ENCODE results near the gene IGFBP5.

The IGFBP5 gene

GRCh38 chr2:216645636-216645950 is 49.8 kb downstream of the IGFBP5 start:
- no peak overlapping the region for H3K9ac ChIP-seq (ENCODE audit: low read length in 2 of 2)
- H3K4me3 ChIP-seq (ENCODE audit: low read length in 2 of 2), result no peak overlapping the region
- peaks cover 0 to 5% of the 10 kb centered on the region in 2 donors for H3K36me3 ChIP-seq (ENCODE audit: control insufficient read depth in 2 of 2, insufficient read depth in 2 of 2, low read length in 2 of 2)
- no peak overlapping the region for H3K27ac ChIP-seq (ENCODE audit: low read length)
- H3K27me3 ChIP-seq (ENCODE audit: control insufficient read depth in 1 of 2, insufficient read depth in 2 of 2, low read length in 2 of 2), result no peaks in the 10 kb centered on the region
- H3K4me1 ChIP-seq (ENCODE audit: control insufficient read depth, insufficient read depth, low read length), result peaks cover 47% of the 10 kb centered on the region
- no peaks in the 10 kb centered on the region for H3K9me3 ChIP-seq (ENCODE audit: control insufficient read depth in 2 of 2, low read length in 2 of 2)

GRCh38 chr2:216644842-216645635 is 50.3 kb downstream of the IGFBP5 start:
- H3K4me3 ChIP-seq (ENCODE audit: low read length in 2 of 2), result no peak overlapping the region
- peak overlapping the region; percentile 24 for H3K27ac ChIP-seq (ENCODE audit: low read length)
- no peak overlapping the region for H3K9ac ChIP-seq (ENCODE audit: low read length in 2 of 2)
- H3K4me1 ChIP-seq (ENCODE audit: control insufficient read depth, insufficient read depth, low read length), result peaks cover 41% of the 10 kb centered on the region
- no peaks in the 10 kb centered on the region for H3K9me3 ChIP-seq (ENCODE audit: control insufficient read depth in 2 of 2, low read length in 2 of 2)
- peaks cover 0 to 8% of the 10 kb centered on the region in 2 donors for H3K36me3 ChIP-seq (ENCODE audit: control insufficient read depth in 2 of 2, insufficient read depth in 2 of 2, low read length in 2 of 2)
- no peaks in the 10 kb centered on the region for H3K27me3 ChIP-seq (ENCODE audit: control insufficient read depth in 1 of 2, insufficient read depth in 2 of 2, low read length in 2 of 2)

GRCh38 chr2:216643986-216644659 is 51.2 kb downstream of the IGFBP5 start:
- Histone ChIP-seq H3K4me1 (ENCODE audit: control insufficient read depth, insufficient read depth, low read length) (peaks cover 36% of the 10 kb centered on the region), H3K9ac (ENCODE audit: low read length in 2 of 2) (no peak overlapping the region), H3K9me3 (ENCODE audit: control insufficient read depth in 2 of 2, low read length in 2 of 2) (no peaks in the 10 kb centered on the region), H3K36me3 (ENCODE audit: control insufficient read depth in 2 of 2, insufficient read depth in 2 of 2, low read length in 2 of 2) (peaks cover 0 to 8% of the 10 kb centered on the region in 2 donors), H3K27ac (ENCODE audit: low read length) (peak overlapping the region; percentile 24), H3K4me3 (ENCODE audit: low read length in 2 of 2) (no peak overlapping the region), H3K27me3 (ENCODE audit: control insufficient read depth in 1 of 2, insufficient read depth in 2 of 2, low read length in 2 of 2) (no peaks in the 10 kb centered on the region)

GRCh38 chr2:216637472-216637871 is 57.9 kb downstream of the IGFBP5 start:
- Histone ChIP-seq H3K4me3 (ENCODE audit: low read length in 2 of 2) (peak overlapping the region in 1 of 2 donors; percentile 54), H3K9me3 (ENCODE audit: control insufficient read depth in 2 of 2, low read length in 2 of 2) (no peaks in the 10 kb centered on the region), H3K27ac (ENCODE audit: low read length) (peak overlapping the region; percentile 49), H3K27me3 (ENCODE audit: control insufficient read depth in 1 of 2, insufficient read depth in 2 of 2, low read length in 2 of 2) (no peaks in the 10 kb centered on the region), H3K4me1 (ENCODE audit: control insufficient read depth, insufficient read depth, low read length) (peaks cover 36% of the 10 kb centered on the region), H3K36me3 (ENCODE audit: control insufficient read depth in 2 of 2, insufficient read depth in 2 of 2, low read length in 2 of 2) (peaks cover 0 to 8% of the 10 kb centered on the region in 2 donors), H3K9ac (ENCODE audit: low read length in 2 of 2) (no peak overlapping the region)

GRCh38 chr2:216636551-216637450 is 58.5 kb downstream of the IGFBP5 start:
- Histone ChIP-seq H3K27ac (ENCODE audit: low read length) (peak overlapping the region; percentile 60), H3K4me1 (ENCODE audit: control insufficient read depth, insufficient read depth, low read length) (peaks cover 36% of the 10 kb centered on the region), H3K9me3 (ENCODE audit: control insufficient read depth in 2 of 2, low read length in 2 of 2) (no peaks in the 10 kb centered on the region), H3K4me3 (ENCODE audit: low read length in 2 of 2) (peak overlapping the region; percentile 59 to 85), H3K36me3 (ENCODE audit: control insufficient read depth in 2 of 2, insufficient read depth in 2 of 2, low read length in 2 of 2) (peaks cover 0 to 8% of the 10 kb centered on the region in 2 donors), H3K27me3 (ENCODE audit: control insufficient read depth in 1 of 2, insufficient read depth in 2 of 2, low read length in 2 of 2) (no peaks in the 10 kb centered on the region), H3K9ac (ENCODE audit: low read length in 2 of 2) (peak overlapping the region; percentile 21 to 44)

GRCh38 chr2:216635701-216636550 is 59.4 kb downstream of the IGFBP5 start:
- Histone ChIP-seq H3K4me1 (ENCODE audit: control insufficient read depth, insufficient read depth, low read length) (peaks cover 33% of the 10 kb centered on the region), H3K9me3 (ENCODE audit: control insufficient read depth in 2 of 2, low read length in 2 of 2) (no peaks in the 10 kb centered on the region), H3K27ac (ENCODE audit: low read length) (peak overlapping the region; percentile 60), H3K36me3 (ENCODE audit: control insufficient read depth in 2 of 2, insufficient read depth in 2 of 2, low read length in 2 of 2) (peaks cover 0 to 6% of the 10 kb centered on the region in 2 donors), H3K27me3 (ENCODE audit: control insufficient read depth in 1 of 2, insufficient read depth in 2 of 2, low read length in 2 of 2) (no peaks in the 10 kb centered on the region), H3K4me3 (ENCODE audit: low read length in 2 of 2) (peak overlapping the region; percentile 59 to 85), H3K9ac (ENCODE audit: low read length in 2 of 2) (peak overlapping the region; percentile 52 to 66)

GRCh38 chr2:216635171-216635570 is 60.2 kb downstream of the IGFBP5 start:
- H3K4me1 ChIP-seq (ENCODE audit: control insufficient read depth, insufficient read depth, low read length), result peaks cover 32% of the 10 kb centered on the region
- peak overlapping the region; percentile 52 to 66 for H3K9ac ChIP-seq (ENCODE audit: low read length in 2 of 2)
- H3K27me3 ChIP-seq (ENCODE audit: control insufficient read depth in 1 of 2, insufficient read depth in 2 of 2, low read length in 2 of 2), result no peaks in the 10 kb centered on the region
- no peaks in the 10 kb centered on the region for H3K36me3 ChIP-seq (ENCODE audit: control insufficient read depth in 2 of 2, insufficient read depth in 2 of 2, low read length in 2 of 2)
- peak overlapping the region; percentile 60 for H3K27ac ChIP-seq (ENCODE audit: low read length)
- peak overlapping the region; percentile 59 to 85 for H3K4me3 ChIP-seq (ENCODE audit: low read length in 2 of 2)
- no peaks in the 10 kb centered on the region for H3K9me3 ChIP-seq (ENCODE audit: control insufficient read depth in 2 of 2, low read length in 2 of 2)

- H3K9me3 ChIP-seq (ENCODE audit: control insufficient read depth in 2 of 2, low read length in 2 of 2), result no peaks in the 10 kb centered on the region
- peaks cover 30% of the 10 kb centered on the region for H3K4me1 ChIP-seq (ENCODE audit: control insufficient read depth, insufficient read depth, low read length)
- H3K27me3 ChIP-seq (ENCODE audit: control insufficient read depth in 1 of 2, insufficient read depth in 2 of 2, low read length in 2 of 2), result no peaks in the 10 kb centered on the region
- peak overlapping the region; percentile 84 to 85 for H3K4me3 ChIP-seq (ENCODE audit: low read length in 2 of 2)
- H3K27ac ChIP-seq (ENCODE audit: low read length), result peak overlapping the region; percentile 60
- H3K9ac ChIP-seq (ENCODE audit: low read length in 2 of 2), result peak overlapping the region; percentile 52 to 66
- no peaks in the 10 kb centered on the region for H3K36me3 ChIP-seq (ENCODE audit: control insufficient read depth in 2 of 2, insufficient read depth in 2 of 2, low read length in 2 of 2)
Observed at GRCh38 chr2:216634370-216635148, 60.8 kb downstream of the IGFBP5 start.

- Histone ChIP-seq H3K9ac (ENCODE audit: low read length in 2 of 2) (peak overlapping the region; percentile 52 to 66), H3K4me3 (ENCODE audit: low read length in 2 of 2) (peak overlapping the region; percentile 84 to 85), H3K27me3 (ENCODE audit: control insufficient read depth in 1 of 2, insufficient read depth in 2 of 2, low read length in 2 of 2) (no peaks in the 10 kb centered on the region), H3K4me1 (ENCODE audit: control insufficient read depth, insufficient read depth, low read length) (peaks cover 30% of the 10 kb centered on the region), H3K9me3 (ENCODE audit: control insufficient read depth in 2 of 2, low read length in 2 of 2) (no peaks in the 10 kb centered on the region), H3K36me3 (ENCODE audit: control insufficient read depth in 2 of 2, insufficient read depth in 2 of 2, low read length in 2 of 2) (no peaks in the 10 kb centered on the region), H3K27ac (ENCODE audit: low read length) (peak overlapping the region; percentile 53)
Observed at GRCh38 chr2:216633616-216634369, 61.6 kb downstream of the IGFBP5 start.

Data from stomach smooth muscle (tissue), 2 donors.